Activated T-helper 17 cell treated with anti-CD3 and anti-CD28 coated beads, Interleukin-2, amount 50 U/mL, for 72 hours (primary cell): ENCODE results near the gene ZNF48. TPM values are rescaled to one million over a fixed set of nuclear protein-coding genes. Genes with fewer than 3 reads are reported as not detected.
"Not testable (repeated sequence)": the region's sequence is repeated elsewhere in the genome, so short reads cannot be mapped to it uniquely, and the experiment has no call there.

Experiments used
- ATAC-seq: fragments of 150-1000 bp; cut with Tn5 transposase; replicated peaks from 2 replicates; pipeline ENCODE4 v1.10.0; 2021; ENCODE audit warnings: mild to moderate bottlenecking, moderate library complexity
- H3K27ac Mint-ChIP-seq: one replicate; pipeline ENCODE4 v1.8.0; 2022; ENCODE audit warnings: mixed read lengths
- H3K27me3 Mint-ChIP-seq: one replicate; pipeline ENCODE4 v1.8.0; 2022; ENCODE audit warnings: mixed read lengths
- H3K36me3 Mint-ChIP-seq: one replicate; pipeline ENCODE4 v1.8.0; 2022; ENCODE audit warnings: low read depth, mild to moderate bottlenecking, mixed read lengths
- H3K4me1 Mint-ChIP-seq: one replicate; pipeline ENCODE4 v1.8.0; 2022; ENCODE audit warnings: mixed read lengths
- H3K4me3 Mint-ChIP-seq: one replicate; pipeline ENCODE4 v1.8.0; 2022; ENCODE audit warnings: mild to moderate bottlenecking, mixed read lengths
- H3K9me3 Mint-ChIP-seq: one replicate; pipeline ENCODE4 v1.8.0; 2022; ENCODE audit warnings: mixed read lengths
- total RNA-seq, 2 donors: library from RNA; stranded (reverse); gene quantifications; one replicate each; pipeline ENCODE4 v1.2.3, GENCODE V29; 2022

Gene ZNF48
- total RNA-seq, 2 donors from 2014 or later: 10.2 to 10.5 TPM

- H3K9me3 Mint-ChIP-seq: no peaks in the 10 kb centered on the region
- H3K27me3 Mint-ChIP-seq: no peaks in the 10 kb centered on the region
- H3K4me3 Mint-ChIP-seq: peak overlapping the region; percentile 85
- H3K36me3 Mint-ChIP-seq: peaks cover 50% of the 10 kb centered on the region
- ATAC-seq: no peak
- H3K4me1 Mint-ChIP-seq: peaks cover 19% of the 10 kb centered on the region
- peak overlapping the region; percentile 99 for H3K27ac Mint-ChIP-seq
These were observed 15.9 kb upstream of the ZNF48 start for GRCh38 chr16:30379158-30379783.

GRCh38 chr16:30380072-30380802 lies 15.0 kb upstream of the ZNF48 start:
- Mint-ChIP-seq H3K27ac (peak overlapping the region; percentile 99), H3K36me3 (peaks cover 50% of the 10 kb centered on the region), H3K27me3 (no peaks in the 10 kb centered on the region), H3K4me1 (peaks cover 19% of the 10 kb centered on the region), H3K4me3 (peak overlapping the region; percentile 85), H3K9me3 (no peaks in the 10 kb centered on the region)
- no peak for ATAC-seq

DNA sequence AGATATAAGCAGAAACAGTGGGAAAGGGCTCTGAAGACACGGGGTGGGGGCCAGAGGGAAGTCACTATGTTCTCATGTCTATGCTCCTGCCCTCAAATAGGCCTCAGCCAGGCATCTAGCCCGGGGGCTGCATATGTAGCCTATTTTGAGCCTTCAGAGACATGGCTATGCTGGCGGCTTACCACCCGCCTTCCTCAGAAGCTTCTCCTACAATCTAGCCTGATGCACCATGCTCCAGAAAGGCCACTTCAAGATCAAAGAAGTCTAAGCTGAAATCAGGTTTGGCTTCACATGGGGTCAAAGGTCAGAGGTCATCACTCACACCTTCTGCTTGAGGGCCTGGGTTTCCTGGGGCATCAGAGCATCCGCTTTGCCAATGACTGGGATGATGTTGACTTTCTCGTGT lies 14.4 kb upstream of the ZNF48 start:
- Mint-ChIP-seq H3K27ac (peak overlapping the region; percentile 81), H3K27me3 (no peaks in the 10 kb centered on the region), H3K36me3 (peaks cover 50% of the 10 kb centered on the region), H3K9me3 (no peaks in the 10 kb centered on the region), H3K4me1 (peaks cover 19% of the 10 kb centered on the region), H3K4me3 (peak overlapping the region; percentile 85)
- no peak for ATAC-seq

DNA sequence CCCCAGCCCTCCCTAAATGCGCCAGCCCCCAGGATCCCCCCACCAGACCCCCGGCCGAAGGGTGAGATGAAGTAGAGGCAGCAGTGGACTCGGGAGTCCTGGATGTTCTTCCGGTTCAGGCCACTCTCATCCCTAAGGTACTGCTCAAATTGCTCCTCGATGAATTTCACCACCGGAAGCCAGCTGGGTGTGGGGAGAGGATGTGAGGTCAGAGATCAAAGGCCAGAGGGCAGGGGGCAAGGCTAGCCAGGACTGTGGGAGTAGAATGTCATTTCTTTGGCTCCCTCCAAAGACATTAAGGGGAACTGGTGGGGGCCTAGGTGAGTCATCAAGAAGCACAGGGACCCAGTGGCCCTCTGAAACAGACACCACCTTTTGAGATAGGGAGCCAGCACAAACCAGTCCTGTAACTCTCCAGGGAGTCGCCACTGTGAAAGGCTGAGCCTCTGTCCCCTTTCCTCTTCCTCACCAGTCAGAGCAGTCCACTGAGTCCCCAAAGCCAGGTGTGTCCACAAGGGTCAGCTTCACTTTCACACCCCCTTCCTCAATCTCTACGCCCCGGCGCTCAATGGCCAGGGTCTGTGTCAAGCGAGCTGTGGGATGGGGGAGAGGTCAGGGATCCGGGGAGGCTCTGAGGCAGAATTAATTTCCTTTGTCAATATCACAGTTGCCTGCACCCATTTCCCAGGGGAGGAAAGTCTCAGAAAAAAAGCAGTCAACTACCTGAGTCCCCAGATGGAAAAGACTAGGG lies 13.8 kb upstream of the ZNF48 start:
- no peak for ATAC-seq
- Mint-ChIP-seq H3K27ac (peak overlapping the region; percentile 81), H3K4me1 (peaks cover 19% of the 10 kb centered on the region), H3K36me3 (peaks cover 50% of the 10 kb centered on the region), H3K27me3 (no peaks in the 10 kb centered on the region), H3K4me3 (peak overlapping the region; percentile 85), H3K9me3 (no peaks in the 10 kb centered on the region)

GRCh38 chr16:30382111-30382881 lies 12.9 kb upstream of the ZNF48 start, which contains the start of gene SEPTIN1:
Gene SEPTIN1, minus strand, starts transcription at chr16:30382561. Its CDS starts 19 bp downstream, at chr16:30382542.
- Mint-ChIP-seq H3K27ac (peak within 1 kb of the TSS; percentile 81), H3K27me3 (no peaks in the 10 kb centered on the region), H3K4me1 (peaks cover 16% of the 10 kb centered on the region), H3K4me3 (peak within 1 kb of the TSS; percentile 85), H3K9me3 (no peaks in the 10 kb centered on the region), H3K36me3 (peaks cover 46% of the 10 kb centered on the region)
- ATAC-seq: peak; percentile 56

GRCh38 chr16:30383521-30383920 lies 11.7 kb upstream of the ZNF48 start:
- peaks cover 33% of the 10 kb centered on the region for H3K36me3 Mint-ChIP-seq
- H3K4me1 Mint-ChIP-seq: peaks cover 10% of the 10 kb centered on the region
- peak overlapping the region; percentile 85 for H3K4me3 Mint-ChIP-seq
- no peaks in the 10 kb centered on the region for H3K27me3 Mint-ChIP-seq
- no peaks in the 10 kb centered on the region for H3K9me3 Mint-ChIP-seq
- peak overlapping the region; percentile 81 for H3K27ac Mint-ChIP-seq
- ATAC-seq: no peak

DNA sequence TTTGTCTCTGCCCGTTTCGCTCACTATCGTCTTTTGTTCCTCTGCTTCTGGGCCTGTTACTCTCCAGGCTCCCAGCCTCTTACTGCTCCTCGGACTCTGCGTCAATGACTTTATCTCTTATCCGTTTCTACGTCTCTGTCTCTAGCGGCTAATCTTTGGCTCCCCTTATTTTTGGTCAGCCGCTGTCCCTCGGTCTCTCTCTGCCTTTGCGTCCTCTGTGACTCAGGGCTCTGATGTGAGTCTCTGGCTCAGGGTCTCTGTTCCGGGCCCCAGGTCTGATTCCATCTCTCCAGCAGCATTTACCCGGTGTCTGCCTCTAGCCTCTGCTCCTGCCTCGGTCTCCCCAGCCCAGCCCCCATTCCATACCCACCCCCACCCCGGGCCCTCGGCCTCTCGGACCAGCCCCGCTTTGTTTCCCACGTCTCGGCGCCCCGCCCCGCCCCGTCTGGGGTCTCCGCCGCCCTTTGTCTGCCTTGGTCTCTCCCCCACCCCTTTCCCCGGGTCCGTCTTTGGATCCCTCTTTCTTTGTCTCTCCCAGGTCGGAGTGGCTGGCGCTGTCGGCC lies 547 bp upstream of the ZNF48 start:
- H3K4me1 Mint-ChIP-seq: peaks cover 20% of the 10 kb centered on the region
- no peaks in the 10 kb centered on the region for H3K27me3 Mint-ChIP-seq
- peaks cover 22% of the 10 kb centered on the region for H3K36me3 Mint-ChIP-seq
- H3K4me3 Mint-ChIP-seq: peak overlapping the region; percentile 97
- no peak for ATAC-seq
- no peaks in the 10 kb centered on the region for H3K9me3 Mint-ChIP-seq
- H3K27ac Mint-ChIP-seq: peak overlapping the region; percentile 79

DNA sequence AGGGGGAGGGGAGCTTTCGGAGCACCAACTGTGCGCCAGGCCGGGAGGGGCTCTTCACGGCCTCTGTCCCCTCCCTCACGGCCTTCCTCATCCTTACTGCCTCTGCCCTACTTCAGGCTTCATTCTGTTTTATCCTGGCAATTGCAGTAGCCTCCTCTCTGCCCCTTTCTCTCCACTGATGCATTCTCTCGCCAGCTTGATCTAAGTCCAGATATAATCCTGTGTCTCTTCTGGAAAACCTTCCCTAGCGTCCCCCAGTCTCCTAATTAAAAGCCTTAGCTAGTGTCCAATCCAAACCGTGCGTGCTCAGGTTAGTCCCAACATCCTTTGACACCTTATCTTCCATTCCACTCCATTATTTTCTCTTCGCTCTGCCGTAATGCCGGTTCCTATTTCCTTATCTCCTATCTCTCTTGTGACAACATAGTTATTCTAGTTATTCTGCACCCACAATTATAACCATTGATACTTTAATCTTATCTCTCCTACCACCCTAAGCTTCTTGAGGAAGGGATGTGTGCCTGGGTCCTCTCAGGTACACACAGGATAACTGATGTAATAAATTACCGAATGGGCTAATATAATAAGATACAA lies 869 bp downstream of the ZNF48 start:
- Mint-ChIP-seq H3K36me3 (peaks cover 22% of the 10 kb centered on the region), H3K9me3 (no peaks in the 10 kb centered on the region), H3K4me1 (peaks cover 20% of the 10 kb centered on the region), H3K27me3 (no peaks in the 10 kb centered on the region), H3K27ac (peak overlapping the region; percentile 91), H3K4me3 (peak overlapping the region; percentile 97)
- peak; percentile 31 for ATAC-seq

DNA sequence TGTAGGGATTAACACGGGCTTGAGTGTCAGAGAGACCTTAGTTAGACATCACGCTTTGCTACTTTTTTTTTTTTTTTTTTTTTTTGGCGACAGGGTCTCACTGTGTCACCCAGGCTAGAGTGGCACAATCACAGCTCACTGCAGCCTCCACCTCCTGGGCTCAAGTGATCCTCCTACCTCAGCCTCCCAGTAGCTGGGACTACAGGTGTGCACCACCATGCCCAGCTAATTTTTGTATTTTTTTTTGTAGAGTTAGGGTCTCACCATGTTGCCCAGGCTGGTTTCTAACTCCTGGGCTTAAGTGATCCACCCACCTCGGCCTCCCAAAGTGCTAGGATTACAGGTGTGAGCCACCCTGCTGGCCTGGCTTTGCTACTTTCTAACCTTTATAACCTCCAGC lies 1.4 kb downstream of the ZNF48 start:
- Mint-ChIP-seq H3K27ac (peak overlapping the region; percentile 91), H3K36me3 (peaks cover 22% of the 10 kb centered on the region), H3K4me1 (peaks cover 20% of the 10 kb centered on the region), H3K4me3 (peak overlapping the region; percentile 97)
- H3K9me3 Mint-ChIP-seq, ATAC-seq, H3K27me3 Mint-ChIP-seq: not testable (repeated sequence)

DNA sequence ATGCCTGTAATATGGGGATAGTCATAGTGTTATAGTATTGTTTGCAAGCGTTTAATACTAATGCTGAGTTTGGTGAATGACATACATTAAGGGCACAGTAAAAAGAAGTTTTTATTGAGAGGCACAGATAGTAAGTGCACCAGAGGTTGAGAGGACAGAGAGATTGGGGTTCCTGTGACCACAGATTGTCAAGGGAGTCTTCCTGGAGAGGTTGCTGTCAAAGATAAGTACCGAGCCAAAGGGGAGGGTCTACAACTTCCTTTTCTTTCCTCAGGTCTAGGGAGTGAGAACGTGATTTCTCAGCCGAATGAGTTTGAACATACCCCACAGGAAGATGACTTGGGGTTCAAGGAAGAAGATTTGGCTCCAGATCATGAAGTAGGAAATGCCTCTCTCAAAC lies 1.8 kb downstream of the ZNF48 start:
- Mint-ChIP-seq H3K27ac (peak overlapping the region; percentile 91), H3K27me3 (no peaks in the 10 kb centered on the region), H3K9me3 (no peaks in the 10 kb centered on the region), H3K36me3 (peaks cover 22% of the 10 kb centered on the region), H3K4me3 (peak overlapping the region; percentile 97), H3K4me1 (peaks cover 20% of the 10 kb centered on the region)
- no peak for ATAC-seq

DNA sequence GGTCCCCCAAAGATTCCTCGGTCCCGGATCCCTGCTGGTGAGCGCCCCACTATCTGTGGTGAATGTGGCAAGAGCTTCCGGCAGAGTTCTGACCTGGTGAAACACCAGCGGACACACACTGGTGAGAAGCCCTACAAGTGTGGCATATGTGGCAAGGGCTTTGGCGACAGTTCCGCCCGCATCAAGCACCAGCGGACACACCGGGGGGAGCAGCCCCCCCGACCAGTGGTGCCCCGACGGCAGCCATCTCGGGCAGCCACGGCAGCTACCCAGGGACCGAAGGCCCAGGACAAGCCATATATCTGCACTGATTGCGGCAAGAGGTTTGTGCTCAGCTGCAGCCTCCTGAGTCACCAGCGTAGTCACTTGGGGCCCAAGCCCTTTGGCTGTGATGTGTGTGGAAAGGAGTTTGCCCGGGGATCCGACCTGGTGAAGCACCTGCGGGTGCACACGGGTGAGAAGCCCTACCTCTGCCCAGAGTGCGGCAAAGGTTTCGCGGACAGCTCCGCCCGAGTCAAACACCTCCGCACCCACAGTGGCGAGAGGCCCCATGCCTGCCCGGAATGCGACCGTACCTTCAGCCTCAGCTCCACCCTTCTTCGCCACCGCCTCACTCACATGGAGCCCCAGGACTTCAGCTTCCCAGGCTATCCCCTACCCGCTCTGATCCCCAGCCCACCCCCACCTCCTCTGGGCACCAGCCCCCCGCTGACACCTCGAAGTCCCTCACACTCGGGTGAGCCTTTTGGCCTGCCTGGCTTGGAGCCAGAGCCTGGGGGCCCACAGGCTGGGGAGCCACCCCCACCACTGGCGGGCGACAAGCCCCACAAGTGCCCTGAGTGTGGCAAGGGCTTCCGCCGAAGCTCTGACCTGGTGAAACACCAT lies 2.8 kb downstream of the ZNF48 start:
- peaks cover 20% of the 10 kb centered on the region for H3K4me1 Mint-ChIP-seq
- H3K9me3 Mint-ChIP-seq: no peaks in the 10 kb centered on the region
- ATAC-seq: no peak
- peaks cover 22% of the 10 kb centered on the region for H3K36me3 Mint-ChIP-seq
- peak overlapping the region; percentile 90 for H3K4me3 Mint-ChIP-seq
- H3K27me3 Mint-ChIP-seq: no peaks in the 10 kb centered on the region
- H3K27ac Mint-ChIP-seq: no peak overlapping the region

DNA sequence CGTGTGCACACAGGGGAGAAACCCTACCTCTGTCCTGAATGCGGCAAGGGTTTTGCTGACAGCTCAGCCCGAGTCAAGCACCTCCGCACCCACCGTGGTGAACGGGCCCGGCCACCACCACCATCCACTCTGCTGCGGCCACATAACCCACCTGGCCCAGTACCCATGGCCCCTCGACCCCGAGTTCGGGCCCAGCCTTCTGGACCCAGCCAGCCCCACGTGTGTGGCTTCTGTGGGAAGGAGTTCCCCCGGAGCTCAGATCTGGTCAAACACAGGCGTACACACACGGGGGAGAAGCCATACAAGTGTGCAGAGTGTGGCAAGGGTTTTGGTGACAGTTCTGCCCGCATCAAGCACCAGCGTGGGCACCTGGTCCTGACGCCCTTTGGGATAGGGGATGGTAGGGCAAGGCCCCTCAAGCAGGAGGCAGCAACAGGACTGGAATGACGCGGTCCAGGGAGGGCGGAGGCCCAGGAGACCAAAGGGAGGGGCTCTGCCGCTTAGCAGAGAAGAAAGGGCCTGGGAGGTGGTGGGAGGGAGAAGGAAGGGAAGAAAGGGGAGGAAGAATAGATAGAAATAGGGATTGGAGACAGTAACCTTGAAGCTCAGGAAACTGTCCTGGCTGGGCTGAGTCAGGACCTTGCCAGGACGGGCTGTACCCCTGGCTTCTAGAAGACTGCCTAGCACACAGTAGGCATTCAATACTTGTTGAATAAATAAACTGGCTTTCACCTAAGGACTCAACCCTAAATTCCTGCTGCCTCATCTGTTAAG lies 3.6 kb downstream of the ZNF48 start:
- H3K4me1 Mint-ChIP-seq: peaks cover 20% of the 10 kb centered on the region

More for the DNA sequence above, 3.6 kb downstream of the ZNF48 start:
- Mint-ChIP-seq H3K36me3 (peaks cover 22% of the 10 kb centered on the region), H3K27me3 (no peaks in the 10 kb centered on the region), H3K9me3 (no peaks in the 10 kb centered on the region), H3K4me3 (peak overlapping the region; percentile 90), H3K27ac (no peak overlapping the region)
- no peak for ATAC-seq
